Neural progenitor cell (in vitro differentiated cells): ENCODE data around the gene AIMP1.

ENCODE experiments used
- CTCF ChIP-seq: fragments of 200-600 bp; sonication (generic); IDR thresholded peaks from 2 replicates; pipeline ENCODE4 v1.5.1; 2017; ENCODE audit warnings: antibody characterized with exemption, mild to moderate bottlenecking
- EZH2 ChIP-seq: fragments of 200-600 bp; sonication (generic); IDR thresholded peaks from 2 replicates; pipeline ENCODE4 v1.6.1; 2017; ENCODE audit warnings: antibody characterized with exemption, mild to moderate bottlenecking, moderate library complexity

GRCh38 chr4:106301393-106302061 is 14.8 kb upstream of the AIMP1 start:
- TF ChIP-seq CTCF = no peak
- TF ChIP-seq EZH2 = no peak
